ENCODE measurements around the gene PP2D1. TPM values are rescaled to one million over a fixed set of nuclear protein-coding genes. Genes with fewer than 3 reads are reported as not detected.

Gene PP2D1
- total and polyA plus RNA-seq, 9 of the 15 experiments (the other 6 are each of a cell fraction or from before 2014, with no cell fraction given) = 0.07 to 0.10 TPM; not detected in 7

GRCh38 chr3:20022954-20023622, 11.0 kb upstream of the PP2D1 start (continued):
- TF ChIP-seq FOXK2 (conservative IDR thresholded peaks at IDR 0.05 in 1 of 2, IDR thresholded peaks at IDR 0.05 in 1 of 2; ENCODE audit: low read depth in 2 of 2) = peak; percentile 78 to 82
- TF ChIP-seq KLF16 (IDR thresholded peaks at IDR 0.05) = peak; percentile 98
- TF ChIP-seq SMC3 (conservative IDR thresholded peaks at IDR 0.05; ENCODE audit: insufficient read depth, low read depth, low read length) = no peak
- peak; percentile 92 for TF ChIP-seq NFIC (IDR thresholded peaks at IDR 0.05)
- TF ChIP-seq NCOA2 (IDR thresholded peaks at IDR 0.05; ENCODE audit: partially characterized antibody in 2 of 2) = peak; percentile 74 to 78
- TF ChIP-seq ZNF197 (CRISPR knock-in tag; IDR thresholded peaks at IDR 0.05; ENCODE audit: low read depth) = 0 out of 2 replicates have a peak, but pooled peaks have one; percentile 72
- TF ChIP-seq ZNF780A (CRISPR knock-in tag; IDR thresholded peaks at IDR 0.05) = no peak
- TF ChIP-seq CUX1 (CRISPR knock-in tag; IDR thresholded peaks at IDR 0.05) = 0 out of 2 replicates have a peak, but pooled peaks have one; percentile 42
- TF ChIP-seq TCF7 (IDR thresholded peaks at IDR 0.05; ENCODE audit: borderline replicate concordance) = peak; percentile 65; the same call in 1 of the 2 replicates
- TF ChIP-seq BCOR (IDR thresholded peaks at IDR 0.05) = no peak; the same call in 1 of the 2 replicates
- 0 out of 2 replicates have a peak, but pooled peaks have one; percentile 12 for TF ChIP-seq RAD51 (IDR thresholded peaks at IDR 0.05; ENCODE audit: borderline replicate concordance, low read depth)
- peak; percentile 81 for TF ChIP-seq BRD9 (IDR thresholded peaks at IDR 0.05; ENCODE audit: low read depth, partially characterized antibody)
- TF ChIP-seq RBBP5 (IDR thresholded peaks at IDR 0.05; ENCODE audit: borderline replicate concordance, insufficient read depth, low read length, poor library complexity, severe bottlenecking) = peak; percentile 96
- peak; percentile 92 to 93 for TF ChIP-seq TEAD1 (CRISPR knock-in tag; IDR thresholded peaks at IDR 0.05)
- TF ChIP-seq FOXP1 (CRISPR knock-in tag; IDR thresholded peaks at IDR 0.05) = peak; percentile 55; the same call in 1 of the 2 replicates
- TF ChIP-seq STAT6 (CRISPR knock-in tag; IDR thresholded peaks at IDR 0.05) = no peak; the same call in 1 of the 2 replicates
- peak; percentile 56; the same call in 1 of the 2 replicates for TF ChIP-seq ZBTB12 (CRISPR knock-in tag; IDR thresholded peaks at IDR 0.05)

Measured in K562 (cell line).